ENCODE measurements around the gene AIPL1.

Gene AIPL1

GRCh38 chr17:6450926-6451832 lies 16.3 kb upstream of the AIPL1 start:
- no peak for DNase-seq (ENCODE audit: low read depth in 2 of 2)

DNA sequence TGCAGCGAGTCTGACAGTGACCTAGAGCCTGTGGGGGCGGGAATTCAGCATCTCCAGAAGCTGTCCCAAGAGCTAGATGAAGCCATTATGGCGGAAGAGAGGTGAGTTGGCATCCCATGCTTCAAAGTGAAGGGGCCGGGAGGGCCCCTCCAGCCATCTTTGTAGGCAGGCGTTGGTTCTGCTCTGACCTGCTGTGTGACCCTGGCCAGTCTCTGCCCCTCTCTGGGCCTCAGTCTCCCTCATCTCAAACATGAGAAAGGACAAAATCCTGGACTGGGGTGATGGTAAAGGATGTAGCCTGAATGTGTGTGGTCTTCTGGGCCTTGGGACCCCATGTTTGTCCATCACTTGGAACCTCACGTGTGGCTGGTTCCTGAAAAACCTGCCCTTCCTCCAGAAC lies 14.4 kb upstream of the AIPL1 start:
- no peak for DNase-seq (ENCODE audit: low read depth in 2 of 2)

DNA sequence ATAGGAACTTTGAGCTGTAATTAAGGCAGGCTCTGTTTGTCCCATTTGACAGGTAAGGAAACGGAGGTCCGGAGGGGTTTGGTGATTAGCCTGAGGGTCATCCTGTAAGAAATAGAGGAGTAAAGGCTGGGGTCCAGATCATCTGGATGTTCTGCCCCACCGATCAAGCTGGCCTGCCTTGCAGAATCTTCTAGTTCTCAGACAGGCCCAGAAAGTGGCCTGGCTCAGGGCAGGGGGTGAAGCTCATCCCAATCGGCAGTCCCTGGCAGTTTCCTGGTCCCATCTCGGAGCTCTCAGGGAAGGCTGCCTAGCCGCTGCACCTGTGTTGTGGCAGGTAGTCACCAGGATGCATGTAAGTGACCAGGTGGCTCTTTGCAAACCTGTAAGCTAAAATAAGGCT lies 13.6 kb upstream of the AIPL1 start:
- DNase-seq (ENCODE audit: low read depth in 2 of 2) = no peak

DNA sequence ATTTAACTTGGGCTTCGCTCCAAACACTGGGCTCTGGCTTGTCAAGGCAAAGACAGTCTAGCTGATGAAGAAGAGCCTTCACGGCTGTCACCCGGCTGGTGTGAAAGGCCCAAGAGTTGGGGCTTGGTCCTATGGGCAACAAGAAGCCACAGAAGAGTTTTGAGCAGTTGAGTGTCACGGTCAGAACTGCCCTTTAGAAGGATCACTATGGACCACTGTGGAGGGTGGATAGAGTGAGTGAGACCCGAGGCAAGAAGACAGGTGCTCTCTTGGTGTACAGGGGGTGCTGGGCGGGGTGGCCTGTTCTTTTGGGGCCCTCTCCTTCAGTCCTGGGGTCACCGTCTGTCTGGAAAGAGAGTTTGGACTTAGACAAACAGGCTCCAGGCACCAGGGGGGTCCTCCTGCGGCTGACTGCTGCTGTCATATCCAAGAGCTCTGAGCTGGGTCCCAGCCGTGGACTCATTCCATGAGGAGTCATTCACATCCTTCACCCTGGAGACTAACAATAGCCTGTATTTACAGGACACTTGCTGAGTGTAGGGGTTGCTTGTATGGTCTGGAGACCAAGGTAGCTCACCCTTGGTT lies 11.7 kb upstream of the AIPL1 start:
- DNase-seq (ENCODE audit: low read depth in 2 of 2) = no peak

DNA sequence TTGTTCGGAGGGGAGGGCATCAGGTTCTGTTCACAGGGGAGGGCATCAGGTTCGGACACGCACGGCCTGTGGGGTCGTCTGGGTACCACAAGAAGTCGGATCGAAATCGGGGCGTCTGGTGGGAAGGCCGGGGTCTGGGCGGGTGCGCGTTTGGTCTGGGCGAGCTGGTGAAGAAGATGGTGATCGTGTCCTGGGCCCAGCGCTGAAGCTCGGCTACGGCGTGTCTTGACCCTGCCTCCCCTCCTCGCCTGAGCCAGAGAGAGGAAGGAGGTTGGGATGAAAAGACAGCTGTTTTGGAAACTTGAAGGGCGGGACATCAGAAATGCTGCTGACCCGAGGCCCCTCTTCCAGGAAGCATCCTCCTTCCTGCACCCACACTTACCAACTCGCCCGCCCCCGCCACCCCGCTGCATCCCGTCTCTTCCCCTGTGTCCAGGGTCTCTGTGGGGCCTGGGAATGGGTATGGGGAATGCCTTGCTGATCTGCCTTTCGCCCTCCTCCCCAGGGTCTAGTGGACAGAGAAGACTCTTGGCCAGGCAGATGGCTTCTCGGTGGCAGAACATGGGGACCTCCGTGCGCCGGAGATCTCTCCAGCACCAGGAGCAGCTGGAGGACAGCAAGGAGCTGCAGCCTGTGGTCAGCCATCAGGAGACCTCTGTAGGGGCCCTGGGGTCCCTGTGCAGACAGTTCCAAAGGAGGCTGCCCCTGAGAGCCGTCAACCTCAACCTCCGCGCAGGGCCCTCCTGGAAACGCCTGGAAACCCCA lies 9.8 kb upstream of the AIPL1 start:
- no peak for DNase-seq (ENCODE audit: low read depth in 2 of 2)

- DNase-seq (ENCODE audit: low read depth in 2 of 2) = peak; percentile 93 to 95
These were observed 9.0 kb upstream of the AIPL1 start, which contains the start of gene PIMREG for GRCh38 chr17:6443692-6444570. Gene PIMREG (plus strand): TSS chr17:6444455. CDS start chr17:6445111, 656 bp downstream.

DNA sequence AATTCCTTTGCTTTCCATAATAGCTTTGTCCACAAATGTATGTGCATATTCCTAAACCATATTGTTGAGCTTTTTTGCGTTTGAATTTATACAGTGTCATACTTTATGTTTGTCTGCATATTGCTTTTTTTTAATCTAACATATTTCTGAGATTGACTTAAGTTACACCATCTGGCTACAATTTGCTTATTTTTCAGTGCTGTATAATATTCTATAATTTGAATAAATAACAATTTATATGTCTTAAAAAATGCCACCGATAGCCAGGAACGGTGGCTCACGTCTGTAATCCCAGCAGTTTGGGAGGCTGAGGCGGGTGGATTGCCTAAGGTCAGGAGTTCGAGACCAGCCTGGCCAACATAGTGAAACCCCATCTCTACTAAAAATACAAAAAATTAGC lies 7.9 kb upstream of the AIPL1 start:
- DNase-seq (ENCODE audit: low read depth in 2 of 2) = no peak

DNA sequence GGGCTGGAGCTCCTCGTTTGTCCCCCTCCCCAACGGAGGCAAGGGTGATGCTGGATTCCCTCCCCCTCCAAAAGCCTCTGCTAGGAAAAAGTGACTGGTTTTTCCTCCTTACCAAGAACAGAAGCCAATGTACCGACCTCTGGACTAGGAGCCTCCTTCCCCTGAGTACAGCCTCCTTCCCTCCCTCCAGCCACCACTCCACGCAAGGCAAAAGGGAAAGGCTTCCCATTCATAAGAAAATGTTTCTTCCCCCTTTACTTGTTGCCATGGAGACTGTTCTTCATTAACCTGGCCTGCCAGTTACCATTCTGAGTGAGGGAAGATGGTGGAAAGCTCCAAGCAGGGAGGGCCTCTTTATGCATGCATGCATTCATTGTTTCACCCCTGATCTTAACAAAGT lies 5.0 kb upstream of the AIPL1 start:
- DNase-seq (ENCODE audit: low read depth in 2 of 2) = no peak

GRCh38 chr17:6437956-6438355 lies 3.0 kb upstream of the AIPL1 start:
- no peak for DNase-seq (ENCODE audit: low read depth in 2 of 2)

GRCh38 chr17:6437466-6437865 lies 2.5 kb upstream of the AIPL1 start:
- DNase-seq (ENCODE audit: low read depth in 2 of 2) = no peak

- peak; percentile 31 to 52 for DNase-seq (ENCODE audit: low read depth in 2 of 2)
These were observed 1.0 kb upstream of the AIPL1 start for GRCh38 chr17:6435968-6436367.

DNA sequence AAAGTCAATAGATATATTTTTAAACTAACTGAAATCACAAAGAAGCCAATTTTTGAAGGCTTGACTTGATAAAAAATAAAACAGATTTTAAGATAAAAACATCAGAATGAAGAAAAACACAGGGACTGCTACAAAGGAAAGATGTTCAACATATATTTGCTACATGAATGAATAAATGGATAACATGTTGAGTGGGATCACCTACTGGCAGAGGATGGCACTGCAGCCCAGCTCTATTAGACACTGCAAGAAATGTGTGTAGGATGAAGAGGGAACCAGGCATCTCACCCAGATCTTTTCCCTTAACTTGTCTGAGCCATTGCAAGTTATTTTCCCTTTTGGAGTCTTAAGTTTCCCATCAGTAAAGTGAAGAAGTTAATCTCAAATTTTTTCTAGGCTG lies 4.2 kb downstream of the AIPL1 start:
- DNase-seq (ENCODE audit: low read depth in 2 of 2) = no peak

GRCh38 chr17:6429266-6429665 lies 5.7 kb downstream of the AIPL1 start:
- no peak for DNase-seq (ENCODE audit: low read depth in 2 of 2)

- DNase-seq (ENCODE audit: low read depth in 2 of 2) = no peak
These were observed 6.5 kb downstream of the AIPL1 start for GRCh38 chr17:6428207-6428965.

DNA sequence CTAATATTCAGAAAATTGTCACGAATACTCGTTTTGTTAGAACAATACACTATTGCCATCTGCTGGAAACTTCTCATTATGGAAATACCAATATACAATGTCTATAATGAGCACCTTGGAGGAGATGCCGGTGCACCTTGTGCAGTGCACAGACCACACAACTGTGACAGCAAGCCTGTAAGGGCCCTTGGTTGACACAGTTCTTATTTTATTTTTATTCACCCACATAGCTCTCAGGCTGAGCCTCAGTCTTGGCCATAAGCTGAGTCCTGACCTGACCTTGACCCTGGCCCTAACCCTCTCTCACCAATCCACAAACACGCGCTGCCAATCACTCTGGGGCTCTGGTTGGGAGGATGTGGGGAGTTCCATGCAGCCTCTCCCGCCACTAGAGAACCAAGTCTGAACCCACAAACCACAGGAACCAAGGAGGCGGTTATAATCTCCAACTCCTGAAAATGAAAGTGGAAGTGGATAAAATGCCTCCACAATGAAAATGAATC lies 7.6 kb downstream of the AIPL1 start:
- peak; percentile 22 to 30 for DNase-seq (ENCODE audit: low read depth in 2 of 2)

- no peak for DNase-seq (ENCODE audit: low read depth in 2 of 2)
These were observed 8.4 kb downstream of the AIPL1 start for GRCh38 chr17:6426356-6427101.

DNA sequence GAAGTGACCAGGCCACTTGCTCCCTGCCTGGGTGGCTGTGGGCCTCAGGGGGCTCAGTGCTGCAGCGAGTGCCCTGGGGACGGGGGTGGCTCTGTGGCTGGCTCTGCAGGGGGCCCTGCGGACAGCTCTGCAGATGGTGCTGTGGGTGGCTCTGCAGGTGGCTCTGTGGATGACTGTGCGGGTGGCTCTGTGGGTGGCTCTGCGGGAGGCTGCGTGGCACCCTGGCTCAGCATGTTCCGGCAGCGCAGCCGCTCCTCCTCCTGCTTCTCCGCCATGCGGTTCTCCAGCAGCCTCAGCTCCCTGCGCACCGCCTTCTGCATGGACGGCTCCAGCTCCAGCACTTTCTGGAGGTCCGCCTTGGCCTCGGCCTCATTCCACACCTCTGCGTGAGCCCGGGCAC lies 9.5 kb downstream of the AIPL1 start:
- DNase-seq (ENCODE audit: low read depth in 2 of 2) = no peak

GRCh38 chr17:6423931-6424330 lies 11.0 kb downstream of the AIPL1 start:
- no peak for DNase-seq (ENCODE audit: low read depth in 2 of 2)

DNA sequence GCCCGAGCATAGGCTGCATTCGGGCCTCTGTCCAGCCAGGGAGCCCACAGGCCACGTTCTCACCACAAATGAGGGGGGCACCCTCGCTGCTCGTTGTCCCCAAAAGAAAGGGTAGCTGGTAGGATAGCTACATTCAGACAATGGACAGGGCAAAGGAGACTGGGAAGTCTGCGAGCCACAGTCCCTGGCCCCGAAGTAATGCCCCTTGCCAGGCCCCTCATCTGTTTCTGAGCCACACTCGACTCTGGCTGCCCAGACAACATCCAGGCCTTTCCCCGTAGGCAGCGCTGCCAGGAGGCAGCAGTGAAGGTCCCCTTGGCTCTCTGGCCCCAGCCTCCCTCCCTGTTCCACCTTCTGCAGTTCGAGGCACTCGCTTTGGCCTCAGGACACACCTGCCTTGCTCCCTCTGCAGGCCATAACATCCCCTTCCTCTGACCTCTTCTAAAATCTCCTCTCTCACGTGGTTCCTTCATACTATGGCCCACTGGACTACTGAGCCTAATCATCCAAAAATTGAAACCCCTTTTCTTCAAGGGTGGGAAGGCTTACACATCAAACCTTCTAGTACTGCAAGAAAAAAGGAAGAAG lies 12.2 kb downstream of the AIPL1 start:
- no peak for DNase-seq (ENCODE audit: low read depth in 2 of 2)
